IMR-90 (cell line): ENCODE results near the gene CABYR. TPM values are rescaled to one million over a fixed set of nuclear protein-coding genes. Genes with fewer than 3 reads are reported as not detected.

ENCODE experiments used
- ATAC-seq: fragments of 200-7000 bp; cut with Tn5 transposase; 2 replicates; pipeline ENCODE4 v1.9.1; 2020; ENCODE audit warnings: low read depth, mild to moderate bottlenecking, moderate library complexity
- BruUV-seq: library from RNA; stranded (reverse); fragments of 400-500 nt; replicated peaks from 2 replicates; lab custom pipeline; 2021; lab: Mats Ljungman, UMichigan
- CTCF ChIA-PET: fragments of 300-600 bp; formaldehyde crosslinking; extraction: SDS; loops from one replicate; lab custom pipeline; 2021; ENCODE audit warnings: antibody characterized with exemption; lab: Yijun Ruan, JAX
- POLR2A ChIA-PET: fragments of 300-600 bp; sonication (Branson Sonifier 250); formaldehyde crosslinking; loops from one replicate; lab custom pipeline; 2022; ENCODE audit warnings: antibody characterized with exemption; ENCODE audit not compliant: unreplicated experiment; lab: Charles Lee
- DNase-seq: peaks from one replicate; pipeline ENCODE4 v3.0.0; 2013
- H2AFZ ChIP-seq: replicated peaks from 2 replicates; pipeline ENCODE3; 2013; ENCODE audit warnings: low read length, mild to moderate bottlenecking; ENCODE audit not compliant: poor library complexity
- H2AK5ac ChIP-seq: 2 replicates; pipeline ENCODE4 v1.6.1; 2013; ENCODE audit warnings: low read depth, low read length, inconsistent platforms
- H2AK9ac ChIP-seq: replicated peaks from 2 replicates; pipeline ENCODE3; 2013; ENCODE audit warnings: mild to moderate bottlenecking, low read depth, low read length, moderate library complexity; ENCODE audit not compliant: poor library complexity
- H2BK120ac ChIP-seq: 2 replicates; pipeline ENCODE4 v1.6.1; 2013; ENCODE audit warnings: low read depth, low read length, inconsistent platforms
- H2BK15ac ChIP-seq: 3 replicates; pipeline ENCODE4 v1.6.1; 2013; ENCODE audit warnings: low read depth, low read length, inconsistent platforms
- H2BK20ac ChIP-seq: 2 replicates; pipeline ENCODE4 v1.6.1; 2013; ENCODE audit warnings: low read depth, mild to moderate bottlenecking, inconsistent platforms, low read length, moderate library complexity
- H2BK5ac ChIP-seq: 2 replicates; pipeline ENCODE4 v1.6.1; 2013; ENCODE audit warnings: mild to moderate bottlenecking, low read depth, low read length, inconsistent platforms; ENCODE audit not compliant: poor library complexity, severe bottlenecking
- H3K14ac ChIP-seq: replicated peaks from 2 replicates; pipeline ENCODE4 v1.6.1; 2013; ENCODE audit warnings: low read depth, low read length, inconsistent platforms
- H3K18ac ChIP-seq: 2 replicates; pipeline ENCODE4 v1.6.1; 2013; ENCODE audit warnings: low read depth, low read length, control low read depth
- H3K23ac ChIP-seq: 2 replicates; pipeline ENCODE4 v1.6.1; 2013; ENCODE audit warnings: low read depth, low read length, inconsistent platforms
- H3K27ac ChIP-seq: 2 replicates; pipeline ENCODE4 v1.5.1; 2013; ENCODE audit warnings: mild to moderate bottlenecking, control low read depth, low read length; ENCODE audit not compliant: insufficient read depth
- H3K27me3 ChIP-seq: 2 replicates; pipeline ENCODE4 v1.6.1; 2013; ENCODE audit warnings: low read length; ENCODE audit not compliant: control insufficient read depth, insufficient read depth
- H3K36me3 ChIP-seq: 2 replicates; pipeline ENCODE4 v1.6.1; 2013; ENCODE audit warnings: low read length, mixed read lengths; ENCODE audit not compliant: control insufficient read depth, insufficient read depth
- H3K4ac ChIP-seq: 2 replicates; pipeline ENCODE4 v1.6.1; 2013; ENCODE audit warnings: low read depth, low read length, inconsistent platforms
- H3K4me1 ChIP-seq: 2 replicates; pipeline ENCODE4 v1.6.1; 2013; ENCODE audit warnings: low read length, mixed read lengths; ENCODE audit not compliant: control insufficient read depth, insufficient read depth
- H3K4me2 ChIP-seq: 2 replicates; pipeline ENCODE4 v1.6.1; 2013; ENCODE audit warnings: low read depth, mild to moderate bottlenecking, control low read depth, low read length, moderate library complexity
- H3K4me3 ChIP-seq: 2 replicates; pipeline ENCODE4 v1.5.1; 2013; ENCODE audit warnings: low read depth, mild to moderate bottlenecking, control low read depth, low read length, moderate library complexity; ENCODE audit not compliant: insufficient read depth
- H3K56ac ChIP-seq: 2 replicates; pipeline ENCODE4 v1.6.1; 2013; ENCODE audit warnings: low read length, inconsistent platforms; ENCODE audit not compliant: insufficient read depth; ENCODE audit errors: extremely low read depth
- H3K79me1 ChIP-seq, 2 experiments: 2 replicates each; pipeline ENCODE4 v1.6.1; 2013; ENCODE audit warnings: low read length in 2 of 2, inconsistent platforms in 1 of 2, low read depth in 1 of 2
- H3K9ac ChIP-seq: 2 replicates; pipeline ENCODE4 v1.6.1; 2013; ENCODE audit warnings: low read depth, low read length, control low read depth
- H3K9me1 ChIP-seq: 2 replicates; pipeline ENCODE4 v1.6.1; 2013; ENCODE audit warnings: low read length, inconsistent platforms; ENCODE audit not compliant: insufficient read depth
- H3K9me3 ChIP-seq: 2 replicates; pipeline ENCODE4 v1.6.1; 2013; ENCODE audit warnings: low read length; ENCODE audit not compliant: control insufficient read depth, insufficient read depth
- H4K20me1 ChIP-seq: 2 replicates; pipeline ENCODE4 v1.6.1; 2013; ENCODE audit warnings: low read length, inconsistent platforms; ENCODE audit not compliant: insufficient read depth
- H4K5ac ChIP-seq: 2 replicates; pipeline ENCODE4 v1.6.1; 2013; ENCODE audit warnings: mild to moderate bottlenecking, low read depth, low read length, control low read depth
- H4K8ac ChIP-seq, 2 experiments: 2 replicates each; pipeline ENCODE4 v1.6.1; 2013; ENCODE audit warnings: low read depth in 2 of 2, low read length in 2 of 2, control low read depth in 1 of 2, inconsistent platforms in 1 of 2
- H4K91ac ChIP-seq: 2 replicates; pipeline ENCODE4 v1.6.1; 2013; ENCODE audit warnings: low read depth, low read length, inconsistent platforms; ENCODE audit not compliant: insufficient read depth
- CEBPB ChIP-seq: IDR thresholded peaks from 2 replicates; pipeline ENCODE4 v1.6.1; 2012; ENCODE audit warnings: low read depth, low read length, improper control_type of control experiment
- ELK1 ChIP-seq: fragments of 150-350 bp; IDR thresholded peaks from 2 replicates; pipeline ENCODE4 v1.6.1; 2016; ENCODE audit warnings: low read depth, mild to moderate bottlenecking, low read length, moderate library complexity, borderline replicate concordance
- NFE2L2 ChIP-seq: fragments of 150-350 bp; IDR thresholded peaks from 2 replicates; pipeline ENCODE4 v1.6.1; 2016; ENCODE audit warnings: low read depth, mild to moderate bottlenecking, low read length
- RAD21 ChIP-seq: IDR thresholded peaks from 2 replicates; pipeline ENCODE4 v1.6.1; 2012; ENCODE audit warnings: low read length, improper control_type of control experiment
- RFX5 ChIP-seq: IDR thresholded peaks from 2 replicates; pipeline ENCODE4 v1.8.0; 2012; ENCODE audit warnings: low read depth, mild to moderate bottlenecking, low read length, moderate library complexity
- USF2 ChIP-seq: fragments of 150-350 bp; IDR thresholded peaks from 2 replicates; pipeline ENCODE4 v1.6.1; 2017; ENCODE audit warnings: mild to moderate bottlenecking, antibody characterized with exemption, low read length, low read depth
- WGBS, 2 experiments: methylation state at CpG; one replicate each; pipeline versions ENCODE4 v1.1.5 to v1.1.7; 2013; ENCODE audit warnings: missing lambda C conversion rate in 2 of 2; ENCODE audit not compliant: insufficient read length in 1 of 2; ENCODE audit errors: extremely low coverage in 2 of 2; 5-methylcytosine and 5-hydroxymethylcytosine counted together
- dilution Hi-C: fragments of 300-500 bp; cut with HindIII; formaldehyde crosslinking; loops from one replicate; pipeline ENCODE4 v1.14.3; 2018; ENCODE audit warnings: low sequenced_read_pairs; ENCODE audit not compliant: unreplicated experiment
- in situ Hi-C: fragments of 300-500 bp; cut with MboI; formaldehyde crosslinking; loops from 3 replicates; pipeline ENCODE4 v1.14.3; 2019; ENCODE audit warnings: low sequenced_read_pairs, inconsistent platforms, mixed read lengths
- intact Hi-C: fragments of 100-400 bp; cut with micrococcal nuclease; formaldehyde crosslinking; loops from 2 replicates; pipeline ENCODE4 v1.10.0; 2022
- polyA plus RNA-seq, 3 experiments: library from polyadenylated mRNA; depleted of rRNA; stranded (reverse); fragments of >200 nt; gene quantifications; 2 replicates each; pipeline ENCODE4 v1.2.3, GENCODE V29; 2012; ENCODE audit warnings: low replicate concordance in 1 of 3
- total RNA-seq: library from RNA; depleted of rRNA; stranded (reverse); fragments of >200 nt; gene quantifications from 2 replicates; pipeline ENCODE4 v1.2.3, GENCODE V29; 2012

CABYR gene
- total and polyA plus RNA-seq, 2 of the 4 experiments (the other 2 are of a cell fraction): 4.1 to 6.2 TPM

GRCh38 chr18:24187049-24187448 is 48.2 kb downstream of the CABYR start:
- BruUV-seq: no TSS peak
- no peaks in the 10 kb centered on the region for H4K20me1 ChIP-seq
- intact Hi-C loops (no loop called here), in situ Hi-C loops (no loop called here), dilution Hi-C loops (no loop called here)
- DNase-seq (no peak), ATAC-seq (no peak)
- no peak overlapping the region for H3K4me3 ChIP-seq
- TF ChIP-seq USF2 (no peak), NFE2L2 (no peak), RAD21 (no peak), ELK1 (no peak), RFX5 (no peak), CEBPB (no peak)
- H3K18ac ChIP-seq: no peak overlapping the region
- no peak overlapping the region for H2BK15ac ChIP-seq
- H2AFZ ChIP-seq: no peak overlapping the region
- no peak overlapping the region for H3K23ac ChIP-seq
- H3K56ac ChIP-seq: no peak overlapping the region
- H3K9me3 ChIP-seq: no peaks in the 10 kb centered on the region
- H3K27ac ChIP-seq: no peak overlapping the region
- H2AK9ac ChIP-seq: no peak overlapping the region
- POLR2A ChIA-PET: no interaction called here
- no peak overlapping the region for H3K14ac ChIP-seq
- no peak overlapping the region for H2BK5ac ChIP-seq
- CTCF ChIA-PET: interaction anchor here (1.4 kb wide), 1 partner anchor 10 kb away, joined by 8 read pairs; no protein-coding TSS in a partner anchor
- H2BK120ac ChIP-seq: no peak overlapping the region
- H3K9ac ChIP-seq: no peak overlapping the region
- WGBS, 2 experiments: no CpG with 5 or more reads among the region's 5 CpGs
- no peaks in the 10 kb centered on the region for H3K36me3 ChIP-seq
- no peak overlapping the region for H2BK20ac ChIP-seq
- H3K9me1 ChIP-seq: peaks cover 2% of the 10 kb centered on the region; the same call in 1 of the 2 replicates
- H4K91ac ChIP-seq: no peak overlapping the region
- H3K79me1 ChIP-seq: 0 out of 4 replicates have a peak, but pooled peaks cover 0 to 11% of the 10 kb centered on the region in 2 experiments
- no peak overlapping the region for H3K4ac ChIP-seq
- H4K5ac ChIP-seq: no peak overlapping the region
- H3K4me1 ChIP-seq: peaks cover 4% of the 10 kb centered on the region
- H3K4me2 ChIP-seq: no peak overlapping the region
- H4K8ac ChIP-seq: no peak overlapping the region
- H2AK5ac ChIP-seq: no peak overlapping the region
- H3K27me3 ChIP-seq: no peaks in the 10 kb centered on the region
